Stimulated activated CD8-positive, alpha-beta memory T cell treated with anti-CD3 and anti-CD28 coated beads, Interleukin-15, amount 100 ng/mL, for 4 hours (primary cell): ENCODE results near the gene SYNRG.
"Not testable (repeated sequence)": the region's sequence is repeated elsewhere in the genome, so short reads cannot be mapped to it uniquely, and the experiment has no call there.

ENCODE experiments used
- DNase-seq, 2 donors: peaks; one replicate each; pipeline ENCODE4 v3.0.0-alpha.2; 2020; ENCODE audit warnings: low read depth in 2 of 2

The SYNRG gene

DNA sequence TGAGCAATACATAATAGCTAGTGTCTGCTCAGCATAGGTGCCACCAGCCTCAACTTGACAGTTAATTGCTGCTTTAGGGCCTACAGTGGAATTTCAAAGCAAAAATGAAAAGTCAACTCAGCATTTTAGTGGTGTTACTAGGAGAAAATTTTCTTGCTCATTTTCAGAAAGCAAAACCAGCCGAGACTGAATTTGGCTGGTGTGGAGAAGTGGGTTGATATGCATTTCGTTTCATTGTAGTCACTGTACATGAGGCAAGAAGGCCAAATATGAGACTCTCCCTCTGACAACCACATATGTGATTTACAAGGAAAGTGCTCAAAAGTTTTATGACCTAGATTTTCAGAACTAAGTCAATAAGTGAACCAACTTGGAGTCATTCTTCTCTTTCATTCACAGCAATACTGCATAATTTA lies 65.6 kb downstream of the SYNRG start:
- no peak for DNase-seq

DNA sequence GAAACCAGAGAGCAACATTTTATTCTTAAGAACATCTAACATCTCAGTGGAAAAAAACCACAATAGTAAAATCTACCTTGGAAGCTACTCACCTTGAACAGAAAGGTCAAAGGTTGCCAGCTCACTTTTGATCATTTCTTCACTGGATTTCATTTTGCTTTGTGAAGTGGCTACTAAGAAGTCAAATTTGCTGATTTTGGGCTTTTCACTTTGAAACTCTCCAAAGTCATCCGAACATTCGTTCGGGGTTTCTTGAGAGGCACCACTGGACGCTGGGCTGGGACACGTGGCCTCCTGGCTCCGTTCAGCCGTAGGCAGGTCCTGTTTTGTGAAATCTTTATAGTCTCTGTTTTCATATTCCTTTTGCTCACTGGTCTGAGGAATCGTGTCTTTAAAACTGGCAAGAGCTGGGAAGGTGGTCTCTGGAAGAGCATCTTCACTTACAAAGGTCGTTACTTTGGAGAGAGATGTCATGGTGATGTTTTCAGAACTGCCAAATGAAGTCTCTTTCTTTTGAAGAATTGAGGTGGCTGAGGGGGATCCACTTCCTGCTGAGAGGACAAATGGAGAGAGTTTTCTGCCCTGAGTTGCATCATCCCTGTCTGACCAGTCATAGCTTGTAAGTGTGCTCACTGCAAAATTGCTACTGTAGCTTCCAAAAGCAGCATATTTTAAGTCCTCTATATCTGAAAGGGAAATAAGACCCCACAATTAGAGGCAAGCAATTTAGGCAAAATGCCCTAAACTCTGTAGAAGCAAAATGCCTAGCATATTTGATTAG lies 67.1 kb downstream of the SYNRG start:
- DNase-seq = no peak

DNA sequence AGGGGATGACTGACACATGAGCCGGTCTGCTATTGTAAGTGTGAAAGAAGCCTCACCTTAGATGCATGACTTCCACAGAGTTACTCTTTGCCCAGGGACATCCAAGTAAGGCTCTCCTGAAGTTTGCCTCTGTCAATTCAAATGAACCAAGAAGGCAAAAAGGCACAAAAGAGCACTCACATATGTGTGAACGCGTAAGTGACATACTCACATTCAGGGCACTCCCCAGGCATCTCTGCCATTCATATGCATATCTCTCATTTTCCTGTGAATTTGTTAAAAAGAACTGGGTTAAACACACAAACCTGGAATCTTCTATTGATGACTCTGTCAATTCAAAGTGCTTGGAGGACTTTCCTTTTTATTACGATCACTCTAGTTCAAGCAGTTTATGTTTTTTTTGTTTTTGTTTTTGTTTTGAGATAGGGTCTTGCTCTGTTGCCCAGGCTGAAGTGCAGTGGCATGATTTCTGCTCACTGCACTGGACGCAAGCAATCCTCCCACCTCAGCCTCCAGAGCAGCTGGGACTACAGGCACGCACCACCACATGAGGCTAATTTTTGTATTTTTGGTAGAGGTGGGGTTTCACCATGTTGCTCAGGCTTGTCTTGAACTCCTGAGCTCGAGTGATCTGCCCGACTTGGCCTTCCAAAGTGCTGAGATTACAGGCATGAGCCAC lies 70.1 kb downstream of the SYNRG start:
- DNase-seq = no peak

DNA sequence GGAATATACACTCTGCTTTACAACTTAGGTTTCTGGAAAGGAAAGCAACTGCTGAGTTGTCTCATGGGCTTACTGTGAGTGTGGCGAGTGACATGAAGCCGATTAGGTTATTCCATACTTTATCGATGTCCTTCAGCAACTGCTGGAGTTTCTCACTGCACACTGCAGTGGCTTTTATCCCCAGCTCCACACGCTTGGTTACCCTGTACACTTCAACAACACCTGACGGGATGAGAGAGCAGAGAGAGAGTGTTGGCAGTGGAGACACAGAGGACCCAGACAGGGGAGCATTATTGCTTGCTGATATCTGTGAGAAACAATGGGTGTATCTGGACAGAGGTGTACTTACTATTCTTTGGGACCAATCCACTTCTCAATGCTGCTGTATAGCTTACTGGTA lies 73.3 kb downstream of the SYNRG start:
- no peak for DNase-seq

DNA sequence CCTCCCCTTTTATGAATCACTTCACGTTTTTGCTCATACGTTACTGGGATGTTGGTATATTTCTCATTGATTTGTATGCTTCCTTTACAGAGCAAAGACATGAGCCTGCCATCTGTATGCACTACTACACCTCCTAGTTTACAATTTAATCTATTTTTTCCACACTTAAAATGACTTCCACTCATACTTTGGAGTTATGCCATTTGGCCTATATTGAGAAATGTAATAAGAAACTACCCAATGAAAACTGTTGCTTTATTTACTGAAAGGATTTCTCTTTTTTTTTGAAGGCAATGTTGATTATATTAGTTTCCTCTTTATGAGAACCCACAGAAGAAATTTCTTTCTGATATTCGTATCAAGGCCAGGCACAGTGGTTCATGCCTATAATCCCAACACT lies 76.5 kb downstream of the SYNRG start:
- DNase-seq = no peak

DNA sequence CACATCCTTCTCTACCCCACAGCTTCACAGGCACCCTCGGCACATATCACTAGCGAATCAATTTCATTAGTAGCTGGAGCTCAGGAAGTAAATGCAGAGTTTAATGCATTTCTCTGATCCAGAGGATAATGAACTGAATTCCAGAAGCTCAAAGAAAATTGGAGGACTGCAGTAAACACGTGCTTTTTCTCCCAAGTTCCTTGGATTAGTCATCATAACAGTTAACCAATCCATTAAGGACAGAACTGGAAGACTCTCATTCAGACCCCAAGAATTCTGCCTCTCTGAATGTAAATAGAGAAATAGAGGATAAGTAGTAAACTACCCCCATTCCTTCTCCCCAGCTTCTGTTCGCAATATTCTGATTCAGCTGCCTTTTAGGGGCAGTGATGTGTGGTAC lies 78.8 kb downstream of the SYNRG start:
- DNase-seq = no peak

DNA sequence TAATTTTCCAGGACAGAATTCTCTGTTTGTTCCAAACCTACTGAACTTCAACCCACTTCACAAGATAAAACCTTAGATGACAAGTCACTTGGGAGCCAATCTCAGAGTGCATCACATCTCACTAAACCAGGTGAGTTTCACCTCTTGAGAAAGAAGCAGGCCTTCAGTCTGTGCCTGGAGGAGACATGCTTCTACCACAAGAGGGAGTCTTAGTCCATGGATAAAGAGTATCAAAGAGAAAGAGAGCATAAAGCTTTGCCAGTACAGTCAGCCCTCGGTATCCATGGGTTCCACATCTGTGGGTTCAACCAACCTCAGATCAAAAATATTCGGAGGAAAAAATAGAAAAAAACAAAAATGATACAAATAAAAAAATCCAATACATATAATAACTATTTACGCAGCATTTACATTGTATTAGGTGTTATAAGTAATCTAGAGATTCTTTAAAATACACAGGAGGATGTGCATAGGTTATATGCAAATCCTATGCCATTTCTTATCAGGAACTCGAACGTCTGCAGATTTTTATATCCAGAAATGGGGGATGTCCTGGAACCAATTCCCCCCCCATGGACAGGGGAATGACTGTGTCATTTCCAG lies 81.9 kb downstream of the SYNRG start:
- DNase-seq = no peak

DNA sequence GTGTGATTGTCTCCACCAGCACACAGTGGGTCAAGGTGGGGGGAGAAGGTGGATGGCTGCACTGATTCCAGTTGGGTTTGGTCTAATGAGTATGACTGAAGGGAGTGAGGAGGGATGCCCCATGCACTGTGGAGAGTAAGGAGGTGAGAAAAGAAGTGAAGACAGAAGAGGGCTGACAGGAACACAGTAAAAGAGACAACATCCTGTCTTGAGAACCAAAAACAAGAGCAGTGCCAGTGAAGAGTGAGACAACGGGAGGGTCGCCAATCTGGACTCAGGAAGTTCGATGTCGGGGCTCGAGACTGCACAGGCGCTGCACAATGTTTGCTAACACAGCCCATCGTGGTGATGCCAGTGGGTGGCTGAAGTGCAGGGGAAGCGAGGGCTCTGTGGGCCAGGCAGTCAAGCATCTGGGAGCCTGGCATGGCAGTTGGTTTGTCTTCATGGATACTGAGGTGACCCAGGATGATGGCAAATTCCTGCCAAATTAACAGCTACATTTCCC lies 85.5 kb downstream of the SYNRG start:
- DNase-seq = no peak

DNA sequence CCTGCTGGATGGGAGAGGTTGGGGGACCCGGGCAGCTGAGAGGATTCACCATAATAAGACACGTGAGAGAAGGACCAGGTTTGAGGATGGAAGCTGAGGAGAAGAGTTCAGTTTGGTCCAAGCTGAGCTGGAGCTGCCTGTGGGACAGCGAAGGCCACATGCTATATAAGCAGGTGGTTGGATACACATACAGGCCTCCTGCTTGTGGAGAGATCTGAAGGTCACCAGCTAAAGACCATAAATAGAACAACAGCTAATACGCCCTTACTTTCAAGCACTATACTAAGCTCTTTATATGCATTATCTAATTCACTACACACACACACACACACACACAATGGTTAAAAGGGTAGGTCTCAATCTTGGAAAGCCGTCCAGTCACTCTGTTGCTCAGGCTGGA lies 87.4 kb downstream of the SYNRG start:
- no peak for DNase-seq

DNA sequence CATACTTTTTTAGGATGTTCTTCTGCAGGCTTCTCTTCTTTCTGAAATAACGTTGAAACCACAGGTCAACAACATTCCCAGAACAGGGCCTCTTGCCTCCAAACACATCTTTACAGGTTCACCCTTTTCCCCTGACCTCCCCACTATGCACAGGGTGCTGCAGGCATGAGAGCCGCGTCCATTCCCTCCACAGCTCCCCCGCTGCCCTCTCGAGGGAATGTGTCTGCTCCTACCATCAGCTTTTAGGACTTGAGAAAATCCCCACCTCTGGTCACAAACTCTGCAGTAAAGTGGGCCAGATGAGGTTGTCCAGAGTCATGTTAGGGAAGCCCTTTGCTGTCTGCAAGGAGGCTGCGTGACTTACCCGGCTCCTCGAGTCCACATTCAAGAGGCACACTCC lies 89.0 kb downstream of the SYNRG start:
- DNase-seq = no peak

DNA sequence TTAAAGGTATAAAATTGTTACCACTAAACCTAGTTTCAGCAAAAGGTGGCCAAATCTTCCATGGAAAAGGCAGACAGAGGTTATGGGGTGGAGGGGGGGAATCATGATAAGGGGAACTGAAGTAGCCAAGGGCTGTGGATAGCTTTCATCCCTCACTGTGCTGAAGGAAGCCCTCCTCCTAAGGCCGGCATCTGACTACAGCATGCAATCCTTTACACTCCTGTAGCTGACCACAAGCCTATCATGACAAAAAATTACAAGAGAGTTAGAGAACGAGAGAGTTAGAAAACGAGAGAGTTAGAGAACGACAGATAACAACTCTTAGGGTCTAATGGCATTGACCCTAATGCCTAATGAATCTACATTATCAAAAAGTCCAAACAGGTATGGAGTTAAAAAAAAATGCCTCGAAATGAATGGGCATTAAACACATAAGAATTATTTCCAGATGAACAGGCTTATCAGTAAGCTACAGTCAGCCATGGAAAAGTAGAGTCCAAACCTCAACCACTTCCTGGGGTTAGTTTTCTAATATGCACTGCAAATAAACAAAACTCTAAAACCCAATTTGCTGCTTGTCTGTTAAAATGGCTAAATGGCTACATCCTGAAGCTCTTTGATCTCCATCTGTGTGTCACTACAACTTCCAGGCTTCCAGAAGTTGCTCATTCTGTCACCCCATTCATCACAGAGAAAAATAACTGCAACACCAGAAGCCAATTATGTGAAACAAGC lies 89.8 kb downstream of the SYNRG start:
- no peak for DNase-seq

DNA sequence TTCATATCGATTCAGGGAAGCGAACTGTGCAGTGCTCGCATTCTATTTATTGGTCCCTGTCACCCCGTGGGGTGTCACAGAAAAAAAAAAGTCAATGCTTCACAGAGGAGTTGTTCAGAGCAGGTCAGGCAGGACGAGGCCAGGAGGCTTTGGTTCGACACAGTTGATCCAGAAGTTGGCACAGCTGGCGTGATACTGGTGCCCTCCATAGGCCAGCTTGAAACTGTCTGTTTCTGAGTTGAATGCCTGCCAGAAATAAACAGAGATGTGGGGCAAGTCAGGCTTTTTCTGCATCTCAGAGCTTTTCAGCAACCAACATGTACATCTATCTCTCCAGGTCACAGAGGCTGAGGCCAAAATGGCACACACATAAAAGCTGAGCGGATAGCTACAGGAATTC lies 90.4 kb downstream of the SYNRG start:
- no peak for DNase-seq

DNA sequence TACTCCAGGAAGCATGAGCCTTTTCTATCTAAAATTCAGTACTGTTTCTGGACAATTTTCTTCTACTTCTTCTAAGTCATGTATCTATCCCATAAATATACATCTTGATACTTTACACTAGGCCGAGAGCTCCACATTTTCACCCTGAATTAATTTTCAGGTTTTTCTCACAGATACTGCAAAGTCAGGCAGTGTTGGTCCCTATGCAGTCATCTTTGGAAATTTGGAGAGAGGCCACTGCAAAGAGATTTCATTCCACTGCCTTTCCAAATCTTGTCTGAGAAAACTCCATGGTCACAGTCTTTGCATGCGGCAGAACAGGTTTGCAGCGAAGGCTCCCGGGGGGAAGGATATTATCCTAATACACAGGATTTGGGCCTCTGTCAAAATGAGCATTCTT lies 91.3 kb downstream of the SYNRG start:
- DNase-seq = no peak

DNA sequence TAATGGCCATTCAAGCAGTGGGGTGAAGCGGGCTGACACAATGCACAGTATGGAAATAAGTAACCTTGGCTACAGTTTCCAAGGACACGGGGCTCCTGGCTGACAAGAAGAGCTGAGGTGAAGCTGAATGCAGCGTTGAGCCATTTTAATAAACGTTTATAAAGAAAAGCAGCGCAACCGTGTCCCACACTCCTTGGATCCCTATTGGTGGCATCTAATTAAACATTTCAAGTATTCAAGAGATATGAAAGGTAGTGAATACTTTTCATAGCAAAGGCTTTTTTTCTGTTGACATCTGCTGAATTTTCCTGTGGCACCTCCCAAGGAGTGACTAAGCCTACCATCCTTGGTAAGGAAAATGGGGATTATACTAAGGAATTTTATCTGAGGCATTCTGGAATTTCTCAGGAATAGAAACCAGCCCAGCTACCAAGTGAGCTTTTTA lies 93.1 kb downstream of the SYNRG start:
- no peak for DNase-seq

DNA sequence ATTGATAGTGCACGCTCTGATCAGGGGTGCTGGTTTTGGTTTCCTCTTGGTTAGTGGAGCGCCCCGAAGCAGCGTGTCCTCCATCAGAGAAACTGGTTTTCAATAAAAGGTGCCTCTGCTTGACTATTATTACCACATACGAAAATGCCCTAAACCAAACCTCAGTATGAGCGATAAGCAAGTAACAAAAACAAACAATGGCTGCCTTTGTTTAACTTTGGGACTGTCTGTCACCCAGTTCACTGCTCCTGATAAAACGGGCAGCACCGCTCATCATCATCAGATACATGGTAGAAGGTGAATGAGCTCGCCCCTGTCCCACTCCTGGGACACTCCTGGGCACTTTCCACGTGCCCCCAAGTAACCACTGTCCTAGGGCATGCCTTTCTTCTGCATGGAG lies 95.5 kb downstream of the SYNRG start:
- DNase-seq = no peak

DNA sequence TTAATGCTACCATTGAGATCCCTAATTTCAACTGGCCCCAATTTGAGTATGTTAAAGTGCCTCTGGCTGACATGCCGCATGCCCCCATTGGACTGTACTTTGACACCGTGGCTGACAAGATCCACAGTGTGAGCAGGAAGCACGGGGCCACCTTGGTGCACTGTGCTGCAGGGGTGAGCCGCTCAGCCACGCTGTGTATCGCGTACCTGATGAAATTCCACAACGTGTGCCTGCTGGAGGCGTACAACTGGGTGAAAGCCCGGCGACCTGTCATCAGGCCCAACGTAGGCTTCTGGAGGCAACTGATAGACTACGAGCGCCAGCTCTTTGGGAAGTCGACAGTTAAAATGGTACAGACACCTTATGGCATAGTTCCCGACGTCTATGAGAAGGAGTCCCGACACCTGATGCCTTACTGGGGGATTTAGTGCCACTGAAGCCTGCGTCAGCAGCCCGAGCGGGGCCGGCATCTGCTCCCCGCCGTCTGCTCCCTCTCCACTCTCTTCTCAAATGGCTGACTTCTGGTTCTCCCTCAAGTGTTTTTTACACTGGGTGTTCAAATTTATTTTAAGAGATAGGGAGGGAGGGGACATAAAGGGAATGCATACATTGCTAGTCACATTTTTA lies 96.7 kb downstream of the SYNRG start:
- no peak for DNase-seq

DNA sequence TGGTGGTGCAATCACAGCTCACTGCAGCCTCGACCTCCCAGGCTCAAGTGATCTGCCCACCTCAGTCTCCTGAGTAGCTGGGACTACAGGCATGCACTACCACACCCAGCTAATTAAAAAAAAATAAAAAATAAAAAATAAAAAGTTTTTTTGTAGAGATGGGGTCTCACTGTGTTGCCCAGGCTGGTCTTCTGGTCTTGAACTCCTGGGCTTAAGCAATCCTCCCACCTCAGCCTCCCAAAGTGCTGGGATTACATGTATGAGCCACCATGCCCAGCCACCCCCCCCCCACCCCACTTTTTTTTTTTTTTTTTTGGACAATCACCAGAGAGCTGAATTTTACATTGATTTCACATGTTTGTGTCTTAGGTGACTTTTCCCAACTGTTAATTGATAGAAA lies 97.6 kb downstream of the SYNRG start:
- DNase-seq = not testable (repeated sequence)

DNA sequence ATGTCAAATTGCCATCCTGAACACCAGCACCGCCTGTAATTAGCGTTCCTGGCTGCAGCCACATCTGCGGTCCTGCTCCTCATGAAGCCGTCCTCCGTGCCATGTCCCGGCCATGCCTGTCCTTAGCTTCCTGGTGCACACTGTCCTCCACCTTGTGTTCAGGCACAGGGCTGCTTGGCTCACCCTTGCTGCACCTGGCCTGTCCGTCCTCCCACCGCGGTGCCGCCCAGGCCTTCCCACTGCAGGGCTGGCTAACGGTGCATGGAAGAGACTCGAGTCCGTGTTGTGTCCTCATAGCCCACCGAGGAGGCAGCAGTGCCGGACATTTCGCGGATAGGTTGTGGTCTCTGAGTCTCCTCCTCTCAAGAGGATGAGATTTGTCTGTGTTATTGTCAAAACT lies 99.2 kb downstream of the SYNRG start:
- DNase-seq = no peak

DNA sequence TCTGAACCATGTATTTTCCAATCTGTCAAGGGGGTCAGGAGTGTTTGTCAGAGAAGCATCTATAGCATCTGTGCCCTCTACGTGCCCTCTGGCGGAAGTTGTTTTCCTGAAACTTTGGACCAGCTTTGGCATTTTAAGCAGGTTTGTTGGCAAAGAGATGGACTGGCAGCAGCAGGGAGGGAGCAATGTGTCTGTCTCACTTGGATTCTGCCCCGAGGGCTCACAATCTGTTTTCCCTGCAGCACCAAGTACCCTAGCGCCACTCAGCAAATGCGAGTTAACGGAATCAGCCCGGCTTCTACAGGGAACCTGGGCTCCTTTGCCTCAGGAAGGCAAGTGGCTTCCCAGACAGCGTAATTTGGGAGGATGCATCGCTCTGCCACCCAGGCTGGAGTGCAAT lies 102.1 kb downstream of the SYNRG start:
- no peak for DNase-seq

DNA sequence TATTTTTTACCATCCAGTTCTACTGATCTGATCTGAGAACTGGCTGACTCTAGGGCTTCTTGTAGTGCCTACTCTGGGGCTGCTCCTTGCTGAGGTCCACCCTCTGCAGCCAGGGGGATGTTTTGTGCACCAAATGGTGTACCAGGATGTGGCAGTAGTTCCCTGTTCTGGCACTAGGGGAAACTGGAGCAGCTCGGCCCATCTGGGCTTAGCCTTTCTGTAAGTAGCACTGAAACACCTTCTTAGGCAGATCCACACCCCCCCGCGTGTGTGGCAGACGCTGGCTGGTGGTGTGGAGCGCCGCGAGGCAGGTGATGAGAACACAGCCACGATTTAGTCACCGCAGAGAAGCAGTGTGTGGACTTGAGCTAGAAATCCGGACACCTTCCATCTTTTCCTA lies 102.5 kb downstream of the SYNRG start:
- DNase-seq = no peak

DNA sequence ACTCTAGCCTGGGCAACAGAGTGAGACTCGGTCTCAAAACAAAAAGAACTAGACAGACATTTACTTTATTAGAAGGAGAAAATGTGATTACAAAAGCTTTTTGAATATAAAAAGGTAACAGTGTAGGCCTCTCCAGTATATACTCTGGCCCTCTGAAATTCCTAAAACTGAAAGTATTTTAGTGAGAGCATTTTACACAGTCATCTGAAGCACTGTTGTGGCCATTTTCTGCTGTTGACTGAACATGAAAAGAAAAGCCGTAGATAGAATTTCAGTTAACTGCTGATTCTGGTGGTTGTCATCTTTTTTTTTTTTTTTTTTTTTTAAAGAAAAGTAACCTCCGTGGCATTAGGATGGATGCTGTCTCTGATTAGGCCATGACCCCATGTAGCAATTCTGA lies 103.9 kb downstream of the SYNRG start:
- DNase-seq = no peak

DNA sequence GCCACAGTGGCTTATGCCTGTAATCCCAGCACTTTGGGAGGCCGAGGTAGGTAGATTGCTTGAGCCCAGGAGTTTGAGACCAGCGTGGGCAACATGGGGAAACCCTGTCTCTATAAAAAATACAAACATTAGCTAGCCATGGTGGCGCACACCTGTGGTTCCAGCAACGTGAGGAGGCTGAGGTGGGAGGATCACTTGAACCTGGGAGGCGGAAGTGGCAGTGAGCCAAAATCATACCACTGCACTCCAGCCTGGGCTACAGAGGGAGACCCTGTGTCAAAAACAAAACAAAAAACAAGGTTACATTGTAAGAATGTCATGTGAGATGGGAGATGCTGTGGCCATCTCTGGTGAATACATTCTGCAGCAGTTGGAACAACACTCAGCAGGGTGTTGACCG lies 106.1 kb downstream of the SYNRG start:
- no peak for DNase-seq
